CD4-positive, CD25-positive, alpha-beta regulatory T cell (primary cell): ENCODE data around the gene ZGRF1. TPM values are rescaled to one million over a fixed set of nuclear protein-coding genes. Genes with fewer than 3 reads are reported as not detected.
"Not testable (repeated sequence)": the region's sequence is repeated elsewhere in the genome, so short reads cannot be mapped to it uniquely, and the experiment has no call there.

Experiments used
- ATAC-seq, 2 donors: fragments of 150-1000 bp; cut with Tn5 transposase; one replicate each; pipeline ENCODE4 v1.10.0; 2021; ENCODE audit warnings: low read depth in 2 of 2, moderate number of reproducible peaks in 2 of 2, moderate library complexity in 1 of 2
- DNase-seq, 3 donors: peaks; one replicate each; pipeline versions ENCODE4 v3.0.0 to v3.0.0-alpha.2; 2012 to 2022; ENCODE audit warnings: mixed read lengths in 1 of 3
- H3K27ac ChIP-seq: one replicate; pipeline ENCODE4 v1.7.0; 2013; ENCODE audit warnings: mild to moderate bottlenecking, low read length; ENCODE audit not compliant: insufficient read depth, poor library complexity, severe bottlenecking
- H3K27me3 ChIP-seq: one replicate; pipeline ENCODE4 v1.7.0; 2013; ENCODE audit warnings: low read length; ENCODE audit not compliant: control insufficient read depth, insufficient read depth
- H3K36me3 ChIP-seq: one replicate; pipeline ENCODE4 v1.7.0; 2013; ENCODE audit warnings: mild to moderate bottlenecking, low read length, moderate library complexity; ENCODE audit not compliant: control insufficient read depth, insufficient read depth
- H3K4me1 ChIP-seq: 2 replicates; pipeline ENCODE4 v1.7.0; 2013; ENCODE audit warnings: mild to moderate bottlenecking, low read length; ENCODE audit not compliant: insufficient read depth, control insufficient read depth, poor library complexity, severe bottlenecking
- H3K4me3 ChIP-seq: one replicate; pipeline ENCODE4 v1.7.0; 2013; ENCODE audit warnings: low read depth, mild to moderate bottlenecking, low read length, moderate library complexity
- H3K9me3 ChIP-seq, 2 experiments: 1 replicate in 1 of 2; 2 replicates in 1 of 2; pipeline ENCODE4 v1.7.0; 2013; ENCODE audit warnings: low read length in 2 of 2, mild to moderate bottlenecking in 1 of 2, moderate library complexity in 1 of 2; ENCODE audit not compliant: control insufficient read depth in 2 of 2
- H3K27ac Mint-ChIP-seq, 3 donors: one replicate each; pipeline ENCODE4 v1.8.0; 2020 to 2022; ENCODE audit warnings: mild to moderate bottlenecking in 3 of 3, mixed read lengths in 3 of 3, moderate library complexity in 2 of 3
- H3K27me3 Mint-ChIP-seq: one replicate; pipeline ENCODE4 v1.8.0; 2022; ENCODE audit warnings: mild to moderate bottlenecking, mixed read lengths
- H3K36me3 Mint-ChIP-seq: one replicate; pipeline ENCODE4 v1.8.0; 2020; ENCODE audit warnings: mixed read lengths
- H3K4me1 Mint-ChIP-seq, 4 donors: one replicate each; pipeline ENCODE4 v1.8.0; 2020 to 2022; ENCODE audit warnings: mixed read lengths in 4 of 4, mild to moderate bottlenecking in 1 of 4
- H3K4me3 Mint-ChIP-seq, 4 donors: one replicate each; pipeline ENCODE4 v1.8.0; 2020 to 2022; ENCODE audit warnings: mild to moderate bottlenecking in 4 of 4, mixed read lengths in 4 of 4, moderate library complexity in 3 of 4
- H3K9me3 Mint-ChIP-seq, 7 donors: one replicate each; pipeline ENCODE4 v1.8.0; 2020 to 2022; ENCODE audit warnings: mixed read lengths in 7 of 7, mild to moderate bottlenecking in 3 of 7, moderate library complexity in 2 of 7
- polyA plus RNA-seq, 4 donors: library from polyadenylated mRNA; unstranded; fragments of 300-500 nt; fragmentation: Illumina TruSeq; gene quantifications; one replicate each; pipeline ENCODE4 v1.2.3, GENCODE V29; 2021
- total RNA-seq: library from RNA; stranded (reverse); gene quantifications from one replicate; pipeline ENCODE4 v1.2.3, GENCODE V29; 2022

The ZGRF1 gene
- total and polyA plus RNA-seq, 5 donors from 2014 or later: 0.53 to 9.3 (median 1.6) TPM

DNA sequence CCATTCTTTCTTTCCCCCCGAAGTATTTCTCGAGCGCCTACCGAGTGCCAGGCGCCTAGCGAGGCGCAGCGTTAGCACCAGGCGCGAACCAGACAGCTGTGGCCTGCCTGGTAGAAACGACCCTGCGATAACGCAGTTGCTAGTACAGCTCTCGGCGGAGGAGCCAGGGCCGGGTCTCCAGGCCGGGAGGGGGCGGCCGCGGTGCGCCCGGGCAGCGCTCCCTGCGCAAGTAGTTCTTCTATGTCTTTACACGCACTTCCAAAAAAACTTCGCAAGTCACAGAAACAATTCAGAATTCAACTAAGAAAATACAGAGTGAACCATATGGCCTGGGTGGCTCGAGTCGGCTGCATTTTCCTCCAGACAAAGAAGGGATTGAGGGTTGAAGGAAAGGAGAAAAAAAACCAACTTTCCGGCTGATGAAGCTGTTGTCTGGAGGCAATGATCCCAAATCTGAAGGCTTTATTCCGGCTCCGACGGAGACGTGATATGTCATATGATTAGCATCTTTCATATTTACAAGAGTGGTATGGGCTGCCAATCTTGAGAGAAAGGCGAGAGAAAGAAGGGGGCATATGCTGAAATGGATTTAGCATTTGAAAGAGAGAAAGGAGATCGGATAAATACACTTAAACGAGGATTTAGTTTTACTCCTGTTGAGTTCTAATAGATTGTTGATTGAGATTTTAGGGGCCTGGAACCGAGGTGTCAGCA is 113.5 kb downstream of the ZGRF1 start:
- Mint-ChIP-seq H3K36me3 (no peaks in the 10 kb centered on the region), H3K4me3 (peak overlapping the region; percentile 62 to 92 (median 87)), H3K27ac (peak overlapping the region in 2 of 3 donors; percentile 19 to 90), H3K27me3 (peaks cover 86% of the 10 kb centered on the region), H3K4me1 (peaks cover 12 to 35% (median 23%) of the 10 kb centered on the region in 4 donors), H3K9me3 (peaks cover 0 to 14% (median 2%) of the 10 kb centered on the region in 7 donors)
- ATAC-seq (peak in 1 of 2 donors; percentile 43), DNase-seq (peak in 2 of 3 donors; percentile 3 to 61)
- Histone ChIP-seq H3K4me1 (peaks cover 29% of the 10 kb centered on the region), H3K4me3 (peak overlapping the region; percentile 83), H3K9me3 (peaks cover 8 to 19% of the 10 kb centered on the region in 2 experiments), H3K27me3 (peaks cover 55% of the 10 kb centered on the region), H3K27ac (no peak overlapping the region), H3K36me3 (no peaks in the 10 kb centered on the region)

- not testable (repeated sequence) for ATAC-seq, H3K27ac ChIP-seq, H3K27ac Mint-ChIP-seq, H3K36me3 Mint-ChIP-seq, DNase-seq, H3K36me3 ChIP-seq
- Mint-ChIP-seq H3K9me3 (peaks cover 0 to 14% (median 2%) of the 10 kb centered on the region in 7 donors), H3K27me3 (peaks cover 86% of the 10 kb centered on the region), H3K4me1 (peaks cover 20 to 42% (median 31%) of the 10 kb centered on the region in 4 donors), H3K4me3 (peak overlapping the region; percentile 62 to 89 (median 84))
- Histone ChIP-seq H3K4me3 (peak overlapping the region; percentile 34), H3K4me1 (peaks cover 35% of the 10 kb centered on the region), H3K9me3 (peaks cover 8 to 19% of the 10 kb centered on the region in 2 experiments), H3K27me3 (peaks cover 62% of the 10 kb centered on the region)
Observed at GRCh38 chr4:112522431-112522830, 114.3 kb downstream of the ZGRF1 start.

- Histone ChIP-seq H3K27me3 (peaks cover 69% of the 10 kb centered on the region), H3K27ac (no peak overlapping the region), H3K9me3 (peaks cover 8 to 19% of the 10 kb centered on the region in 2 experiments), H3K4me3 (no peak overlapping the region), H3K4me1 (peaks cover 45% of the 10 kb centered on the region), H3K36me3 (no peaks in the 10 kb centered on the region)
- Mint-ChIP-seq H3K4me1 (peaks cover 27 to 51% (median 39%) of the 10 kb centered on the region in 4 donors), H3K9me3 (peaks cover 0 to 14% (median 2%) of the 10 kb centered on the region in 7 donors), H3K27me3 (peaks cover 92% of the 10 kb centered on the region), H3K27ac (no peak overlapping the region), H3K36me3 (no peaks in the 10 kb centered on the region), H3K4me3 (peak overlapping the region in 3 of 4 donors; percentile 48 to 62 (median 55))
- DNase-seq: no peak
- ATAC-seq: no peak
Observed at GRCh38 chr4:112521123-112522023, 115.3 kb downstream of the ZGRF1 start.

- no peaks in the 10 kb centered on the region for H3K36me3 ChIP-seq
- H3K4me1 Mint-ChIP-seq: peaks cover 27 to 58% (median 41%) of the 10 kb centered on the region in 4 donors
- H3K4me1 ChIP-seq: peaks cover 52% of the 10 kb centered on the region
- DNase-seq (no peak), ATAC-seq (no peak)
- no peak overlapping the region for H3K4me3 ChIP-seq
- H3K27ac ChIP-seq: no peak overlapping the region
- peaks cover 0 to 14% (median 2%) of the 10 kb centered on the region in 7 donors for H3K9me3 Mint-ChIP-seq
- peak overlapping the region in 3 of 4 donors; percentile 5 to 62 (median 55) for H3K4me3 Mint-ChIP-seq
- no peaks in the 10 kb centered on the region for H3K36me3 Mint-ChIP-seq
- H3K27ac Mint-ChIP-seq: no peak overlapping the region
- H3K9me3 ChIP-seq: peaks cover 8 to 19% of the 10 kb centered on the region in 2 experiments
- peaks cover 93% of the 10 kb centered on the region for H3K27me3 Mint-ChIP-seq
- peaks cover 69% of the 10 kb centered on the region for H3K27me3 ChIP-seq
Observed at GRCh38 chr4:112520598-112521122, 116.0 kb downstream of the ZGRF1 start.

- H3K4me1 ChIP-seq: peaks cover 60% of the 10 kb centered on the region
- H3K27me3 Mint-ChIP-seq: peaks cover 99% of the 10 kb centered on the region
- no peak for DNase-seq
- H3K9me3 ChIP-seq: peaks cover 8 to 19% of the 10 kb centered on the region in 2 experiments
- no peaks in the 10 kb centered on the region for H3K36me3 ChIP-seq
- peaks cover 69% of the 10 kb centered on the region for H3K27me3 ChIP-seq
- no peak overlapping the region for H3K27ac ChIP-seq
- H3K4me1 Mint-ChIP-seq: peaks cover 27 to 64% (median 42%) of the 10 kb centered on the region in 4 donors
- ATAC-seq: no peak
- peak overlapping the region in 2 of 4 donors; percentile 5 to 62 for H3K4me3 Mint-ChIP-seq
- no peak overlapping the region for H3K27ac Mint-ChIP-seq
- H3K9me3 Mint-ChIP-seq: peaks cover 0 to 14% (median 2%) of the 10 kb centered on the region in 7 donors
- no peaks in the 10 kb centered on the region for H3K36me3 Mint-ChIP-seq
- H3K4me3 ChIP-seq: no peak overlapping the region
Observed at GRCh38 chr4:112519689-112520597, 116.8 kb downstream of the ZGRF1 start.

- peaks cover 71% of the 10 kb centered on the region for H3K27me3 ChIP-seq
- no peak overlapping the region for H3K27ac Mint-ChIP-seq
- H3K9me3 Mint-ChIP-seq: peaks cover 0 to 14% (median 2%) of the 10 kb centered on the region in 7 donors
- H3K4me3 Mint-ChIP-seq: peak overlapping the region in 2 of 4 donors; percentile 0 to 48
- DNase-seq (no peak), ATAC-seq (no peak)
- H3K4me3 ChIP-seq: no peak overlapping the region
- H3K4me1 Mint-ChIP-seq: peaks cover 27 to 75% (median 48%) of the 10 kb centered on the region in 4 donors
- H3K4me1 ChIP-seq: peaks cover 64% of the 10 kb centered on the region
- H3K27ac ChIP-seq: no peak overlapping the region
- peaks cover 99% of the 10 kb centered on the region for H3K27me3 Mint-ChIP-seq
- H3K36me3 ChIP-seq: no peaks in the 10 kb centered on the region
- H3K9me3 ChIP-seq: peaks cover 8 to 19% of the 10 kb centered on the region in 2 experiments
- H3K36me3 Mint-ChIP-seq: no peaks in the 10 kb centered on the region
Observed at GRCh38 chr4:112518675-112519074, 118.0 kb downstream of the ZGRF1 start.
